ENCODE measurements around the gene TMUB1. TPM values are rescaled to one million over a fixed set of nuclear protein-coding genes. Genes with fewer than 3 reads are reported as not detected.
A peak's percentile ranks its signal among the peaks of the same experiment; 100 is the strongest.

Gene TMUB1
- total and polyA plus RNA-seq, 9 of the 15 experiments (the other 6 are each of a cell fraction or from before 2014, with no cell fraction given) = 0.14 to 241 (median 74.1) TPM

GRCh38 chr7:151053096-151053495 lies 30.2 kb downstream of the TMUB1 start:
- no peaks in the 10 kb centered on the region; the same call in 2 of the 3 replicates for H3K36me3 ChIP-seq (ENCODE audit: control insufficient read depth, insufficient read depth, low read length)
- H4K20me1 ChIP-seq (replicated peaks; ENCODE audit: control insufficient read depth, insufficient read depth, low read length) = no peaks in the 10 kb centered on the region; the same call in 1 of the 2 replicates
- no peaks in the 10 kb centered on the region for H3K9me3 ChIP-seq (replicated peaks; ENCODE audit: control insufficient read depth, insufficient read depth, low read depth, low read length)
- H3K9ac ChIP-seq (ENCODE audit: insufficient read depth in 1 of 2, low read depth in 2 of 2, low read length in 2 of 2) = peak overlapping the region in 1 of 2 experiments; percentile 47; a peak in 2 of 4 replicates
- ATAC-seq (no peak), DNase-seq (ENCODE audit: extremely low read depth in 1 of 4, low spot score in 3 of 4) (peak; percentile 43 to 61 (median 56)), FAIRE-seq (no peak)
- H3K4me3 ChIP-seq = no peak overlapping the region
- intact Hi-C loops (cut with micrococcal nuclease) (no loop called here), in situ Hi-C loops (cut with MboI) (no loop called here)
- no peaks in the 10 kb centered on the region for H3K27me3 ChIP-seq (ENCODE audit: control insufficient read depth in 2 of 2, insufficient read depth in 2 of 2, low read length in 2 of 2)
- H3K9me1 ChIP-seq (ENCODE audit: control insufficient read depth, insufficient read depth, low read length) = no peaks in the 10 kb centered on the region
- WGBS (ENCODE audit: insufficient coverage, low coverage, missing lambda C conversion rate) = 51% methylated on average over 4 of the region's 4 CpGs
- no TSS peak for BruUV-seq (replicated peaks)
- no peak overlapping the region for H3K27ac ChIP-seq (ENCODE audit: extremely low read depth, low read depth, low read length)
- ChIA-PET POLR2A (interaction anchor here (1.5 kb wide), 1 partner anchor 14 kb away, joined by 5 read pairs; no protein-coding TSS in a partner anchor), CTCF (ENCODE audit: low intra/inter-chr PET ratio) (no interaction called here)
- no peak overlapping the region for H3K4me2 ChIP-seq (ENCODE audit: insufficient read depth, low read length)
- H2AFZ ChIP-seq (ENCODE audit: low read depth, low read length) = peak overlapping the region; percentile 40; the same call in 1 of the 2 replicates
- H3K79me2 ChIP-seq (ENCODE audit: control insufficient read depth, insufficient read depth, low read length) = no peaks in the 10 kb centered on the region
- H3K4me1 ChIP-seq (replicated peaks in 1 of 2; ENCODE audit: control insufficient read depth in 2 of 2, insufficient read depth in 2 of 2, low read length in 2 of 2) = peaks cover 22 to 69% of the 10 kb centered on the region in 2 experiments
- TF ChIP-seq ZNF124 (CRISPR knock-in tag; IDR thresholded peaks at IDR 0.05) (no peak), ZNF436 (CRISPR knock-in tag; IDR thresholded peaks at IDR 0.05) (no peak), BMI1 (IDR thresholded peaks at IDR 0.05; ENCODE audit: low read length) (no peak), ZFX (CRISPR knock-in tag; IDR thresholded peaks at IDR 0.05) (0 out of 2 replicates have a peak, but pooled peaks have one; percentile 15), CHD2 (IDR thresholded peaks at IDR 0.05; ENCODE audit: low read depth, low read length) (no peak), SRSF1 (IDR thresholded peaks at IDR 0.05; ENCODE audit: low read depth, low read length) (no peak), ZNF717 (CRISPR knock-in tag; IDR thresholded peaks at IDR 0.05) (no peak), ZNF384 (IDR thresholded peaks at IDR 0.05; ENCODE audit: low read depth, low read length) (no peak), TARDBP (IDR thresholded peaks at IDR 0.05) (no peak), XRCC5 (IDR thresholded peaks at IDR 0.05; ENCODE audit: low read depth, low read length) (no peak), MTA3 (IDR thresholded peaks at IDR 0.05; ENCODE audit: borderline replicate concordance) (no peak), PHF20 (IDR thresholded peaks at IDR 0.05; ENCODE audit: partially characterized antibody) (peak; percentile 57), RBM17 (IDR thresholded peaks at IDR 0.05; ENCODE audit: borderline replicate concordance, low read depth, low read length) (no peak)
- TF ChIP-seq, protein P1, sequence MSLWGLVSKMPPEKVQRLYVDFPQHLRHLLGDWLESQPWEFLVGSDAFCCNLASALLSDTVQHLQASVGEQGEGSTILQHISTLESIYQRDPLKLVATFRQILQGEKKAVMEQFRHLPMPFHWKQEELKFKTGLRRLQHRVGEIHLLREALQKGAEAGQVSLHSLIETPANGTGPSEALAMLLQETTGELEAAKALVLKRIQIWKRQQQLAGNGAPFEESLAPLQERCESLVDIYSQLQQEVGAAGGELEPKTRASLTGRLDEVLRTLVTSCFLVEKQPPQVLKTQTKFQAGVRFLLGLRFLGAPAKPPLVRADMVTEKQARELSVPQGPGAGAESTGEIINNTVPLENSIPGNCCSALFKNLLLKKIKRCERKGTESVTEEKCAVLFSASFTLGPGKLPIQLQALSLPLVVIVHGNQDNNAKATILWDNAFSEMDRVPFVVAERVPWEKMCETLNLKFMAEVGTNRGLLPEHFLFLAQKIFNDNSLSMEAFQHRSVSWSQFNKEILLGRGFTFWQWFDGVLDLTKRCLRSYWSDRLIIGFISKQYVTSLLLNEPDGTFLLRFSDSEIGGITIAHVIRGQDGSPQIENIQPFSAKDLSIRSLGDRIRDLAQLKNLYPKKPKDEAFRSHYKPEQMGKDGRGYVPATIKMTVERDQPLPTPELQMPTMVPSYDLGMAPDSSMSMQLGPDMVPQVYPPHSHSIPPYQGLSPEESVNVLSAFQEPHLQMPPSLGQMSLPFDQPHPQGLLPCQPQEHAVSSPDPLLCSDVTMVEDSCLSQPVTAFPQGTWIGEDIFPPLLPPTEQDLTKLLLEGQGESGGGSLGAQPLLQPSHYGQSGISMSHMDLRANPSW (CRISPR knock-in tag; IDR thresholded peaks at IDR 0.05) = no peak

All from K562 (cell line).